Pancreas (tissue), 10 donors: ENCODE data around the gene PCSK6. TPM values are rescaled to one million over a fixed set of nuclear protein-coding genes. Genes with fewer than 3 reads are reported as not detected.
"Not testable (repeated sequence)": the region's sequence is repeated elsewhere in the genome, so short reads cannot be mapped to it uniquely, and the experiment has no call there.

Experiments used
- ATAC-seq, 4 donors: fragments of 200-7000 bp; cut with Tn5 transposase; one replicate each; pipeline versions ENCODE4 v1.8.0 to v1.9.1; 2020; ENCODE audit warnings: mild to moderate bottlenecking in 4 of 4, moderate library complexity in 4 of 4
- DNase-seq, 6 donors: peaks; one replicate each; pipeline ENCODE4 v3.0.0-alpha.2; 2020
- FAIRE-seq: peaks from 2 replicates; lab custom pipeline; 2012; peaks lifted over from hg19 to GRCh38; lab: Jason Lieb, UNC
- H3K27ac ChIP-seq, 4 donors: fragments of 200-600 bp; sonication (generic); 1 replicate in 3 of 4; 2 replicates in 1 of 4; pipeline versions ENCODE4 v1.5.0 to v1.8.0; 2020
- H3K27me3 ChIP-seq, 4 donors: fragments of 200-600 bp; one replicate each; pipeline ENCODE4 v1.8.0; 2021
- H3K36me3 ChIP-seq, 3 donors: fragments of 200-600 bp; sonication (generic) in 1 of 3; one replicate each; pipeline versions ENCODE4 v1.5.0 to v1.8.0; 2020 to 2021
- H3K4me1 ChIP-seq, 3 donors: fragments of 200-600 bp; one replicate each; pipeline ENCODE4 v1.8.0; 2021
- H3K4me3 ChIP-seq, 4 donors: fragments of 200-600 bp; sonication (generic) in 2 of 4; one replicate each; pipeline versions ENCODE4 v1.5.0 to v1.8.0; 2020 to 2021
- H3K9me3 ChIP-seq, 4 donors: fragments of 200-600 bp; one replicate each; pipeline ENCODE4 v1.8.0; 2021
- CTCF ChIP-seq, 4 donors: fragments of 200-600 bp; sonication (generic) in 3 of 4; IDR thresholded peaks; one replicate each; pipeline versions ENCODE4 v1.5.0 to v1.8.0; 2021; ENCODE audit warnings: antibody characterized with exemption in 4 of 4
- WGBS, 2 donors: extraction: QIAGEN DNeasy Blood & Tissue Kit; methylation state at CpG; one replicate each; pipeline ENCODE4 v1.1.7; 2013; 5-methylcytosine and 5-hydroxymethylcytosine counted together
- intact Hi-C, 3 donors: fragments of 100-400 bp; cut with DNase I; formaldehyde crosslinking; loops; one replicate each; pipeline versions ENCODE4 v1.11.1 to v1.14.2; 2022
- polyA plus RNA-seq, 2 donors: library from polyadenylated mRNA; stranded (reverse); fragments of 200-250 nt; gene quantifications; one replicate each; pipeline ENCODE4 v1.2.3, GENCODE V29; 2013
- total RNA-seq, 6 donors: library from RNA; stranded (reverse); fragmentation: NEBNext Ultra II Directional in 4 of 6; extraction: Animal tissue kit (Norgen Biotek cat#: 25700) in 4 of 6; gene quantifications; one replicate each; pipeline versions ENCODE4 v1.2.1 to v1.2.4, GENCODE V29; 2021 to 2023
- donor health status: healthy with polysubstance abuse.
- donor health status: DM: no; HTN: no; CAD: no; lungs with moderate emphysema.
- donor health status: DM: no; HTN: no; CAD: no.
- donor health status: control.
- donor health status: control.
- donor health status: Bipolar disorder and iron deficiency.
- donor health status: DM: yes; HTN: yes; CAD: no.
- donor health status: DM: no; HTN: no; CAD: no.
- donor health status: DM: no; HTN: no; CAD: no.
- donor health status: DM: yes; HTN: yes; CAD: no.

The PCSK6 gene
- total and polyA plus RNA-seq, 8 donors: 0.87 to 4.5 (median 3.0) TPM

DNA sequence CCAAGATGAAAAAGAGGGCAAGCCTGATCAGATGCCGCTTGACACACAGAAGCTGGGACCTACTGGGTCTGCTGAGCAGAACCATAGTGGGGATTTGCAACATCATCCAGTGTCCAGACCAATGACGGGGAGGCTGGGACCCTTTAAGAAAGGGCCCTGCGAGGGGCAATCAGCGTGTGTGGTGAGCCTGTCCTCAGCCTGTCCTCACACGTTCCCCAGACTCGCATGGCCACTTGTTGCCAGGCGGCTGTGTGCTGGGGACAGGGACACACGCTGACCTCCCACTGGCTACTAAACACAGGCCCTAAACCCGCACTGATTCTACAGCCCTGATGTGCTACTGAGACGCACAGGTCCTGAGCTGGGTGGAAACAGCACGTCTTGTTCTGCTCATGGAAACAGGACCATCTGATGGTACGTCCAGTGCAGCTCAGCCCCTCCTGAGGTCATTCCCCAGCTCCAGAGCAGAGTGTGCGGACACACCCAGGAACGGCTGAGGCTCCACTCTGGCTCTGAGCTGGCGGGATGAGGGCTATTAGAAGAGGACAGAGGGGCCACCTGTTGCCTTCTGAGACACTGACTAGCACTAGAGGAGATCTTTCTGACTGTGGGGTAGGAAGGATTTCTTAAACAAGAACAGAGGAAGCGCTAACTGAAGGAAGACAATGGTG is 24.4 kb downstream of the PCSK6 start:
- ATAC-seq (no peak), FAIRE-seq (no peak), DNase-seq (no peak)
- no peak for TF ChIP-seq CTCF (IDR thresholded peaks at IDR 0.05)
- no peaks in the 10 kb centered on the region for H3K4me1 ChIP-seq
- no peaks in the 10 kb centered on the region for H3K27me3 ChIP-seq
- no peak overlapping the region for H3K4me3 ChIP-seq
- 87% methylated on average over 16 of the region's 16 CpGs for WGBS, 2 donors
- H3K27ac ChIP-seq: no peak overlapping the region
- no peaks in the 10 kb centered on the region for H3K9me3 ChIP-seq
- intact Hi-C loops: no loop called here
- no peaks in the 10 kb centered on the region for H3K36me3 ChIP-seq

GRCh38 chr15:101464256-101464998 is 25.1 kb downstream of the PCSK6 start:
- intact Hi-C loops: no loop called here
- ATAC-seq (peak in 1 of 4 donors; percentile 27), FAIRE-seq (no peak), DNase-seq (no peak)
- no peaks in the 10 kb centered on the region for H3K4me1 ChIP-seq
- WGBS, 2 donors: 89 to 91% methylated on average over 20 of the region's 20 CpGs
- no peak for TF ChIP-seq CTCF (IDR thresholded peaks at IDR 0.05)
- H3K27ac ChIP-seq: no peak overlapping the region
- H3K4me3 ChIP-seq: no peak overlapping the region
- H3K9me3 ChIP-seq: no peaks in the 10 kb centered on the region
- no peaks in the 10 kb centered on the region for H3K27me3 ChIP-seq
- no peaks in the 10 kb centered on the region for H3K36me3 ChIP-seq

DNA sequence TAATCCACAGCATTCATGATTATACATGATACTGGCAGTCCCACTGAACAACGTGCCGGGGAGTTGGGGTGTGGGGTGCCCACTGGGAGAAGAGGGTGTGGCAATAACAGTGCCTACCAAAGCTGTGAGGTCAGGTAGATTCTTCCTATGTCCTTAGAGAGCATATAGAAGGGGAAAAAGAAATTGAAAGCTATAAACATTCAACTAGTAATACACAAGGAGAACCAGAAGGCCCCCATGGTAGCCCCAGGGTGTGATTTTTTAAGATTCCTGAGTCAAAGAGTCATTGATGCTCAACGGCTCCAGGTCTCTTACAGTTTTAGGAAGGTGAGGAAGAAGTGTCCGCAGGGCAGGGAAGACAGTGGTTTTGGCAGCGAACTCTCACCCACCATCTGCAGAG is 25.8 kb downstream of the PCSK6 start:
- H3K27ac ChIP-seq, DNase-seq, H3K9me3 ChIP-seq, H3K27me3 ChIP-seq, intact Hi-C loops, FAIRE-seq, H3K36me3 ChIP-seq, ATAC-seq, H3K4me3 ChIP-seq, H3K4me1 ChIP-seq: not testable (repeated sequence)
- 91 to 92% methylated on average over 5 of the region's 5 CpGs for WGBS, 2 donors

GRCh38 chr15:101463270-101463669 is 26.2 kb downstream of the PCSK6 start:
- FAIRE-seq (no peak), ATAC-seq (peak in 1 of 4 donors; percentile 45), DNase-seq (no peak)
- Histone ChIP-seq H3K27me3 (no peaks in the 10 kb centered on the region), H3K4me1 (no peaks in the 10 kb centered on the region), H3K36me3 (no peaks in the 10 kb centered on the region), H3K9me3 (no peaks in the 10 kb centered on the region), H3K27ac (no peak overlapping the region), H3K4me3 (no peak overlapping the region)
- WGBS, 2 donors: 57% methylated on average over 8 of the region's 8 CpGs
- TF ChIP-seq CTCF (IDR thresholded peaks at IDR 0.05): no peak
- intact Hi-C loops: no loop called here

DNA sequence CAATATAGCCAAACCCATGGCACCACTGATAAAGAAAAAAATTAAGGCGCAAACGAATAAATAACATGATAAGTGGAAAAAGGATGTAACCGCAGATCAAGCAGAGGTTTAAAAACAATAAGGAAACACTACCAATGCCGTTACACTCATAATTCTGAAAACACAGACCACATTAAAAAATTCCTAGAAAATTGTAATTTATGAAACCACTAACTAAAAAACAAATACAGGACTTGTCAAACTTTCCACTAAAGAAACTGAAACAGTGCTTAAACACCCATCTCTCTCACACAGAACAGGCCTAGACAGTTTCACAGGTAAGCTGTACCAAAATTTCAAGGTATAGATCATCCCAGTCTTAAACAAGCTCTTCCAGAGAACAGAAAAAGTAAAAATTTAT is 28.4 kb downstream of the PCSK6 start:
- H3K27me3 ChIP-seq: no peaks in the 10 kb centered on the region
- TF ChIP-seq CTCF (IDR thresholded peaks at IDR 0.05): no peak
- no peak for DNase-seq
- H3K27ac ChIP-seq: no peak overlapping the region
- no peaks in the 10 kb centered on the region for H3K36me3 ChIP-seq
- no peak for ATAC-seq
- H3K9me3 ChIP-seq: no peaks in the 10 kb centered on the region
- WGBS, 2 donors: 87 to 91% methylated on average over 4 of the region's 4 CpGs
- H3K4me1 ChIP-seq: no peaks in the 10 kb centered on the region
- FAIRE-seq: no peak
- intact Hi-C loops: no loop called here
- H3K4me3 ChIP-seq: no peak overlapping the region
